ENCODE measurements around the gene NUDT16L1.
"Not testable (repeated sequence)": the region's sequence is repeated elsewhere in the genome, so short reads cannot be mapped to it uniquely, and the experiment has no call there.

The NUDT16L1 gene

DNA sequence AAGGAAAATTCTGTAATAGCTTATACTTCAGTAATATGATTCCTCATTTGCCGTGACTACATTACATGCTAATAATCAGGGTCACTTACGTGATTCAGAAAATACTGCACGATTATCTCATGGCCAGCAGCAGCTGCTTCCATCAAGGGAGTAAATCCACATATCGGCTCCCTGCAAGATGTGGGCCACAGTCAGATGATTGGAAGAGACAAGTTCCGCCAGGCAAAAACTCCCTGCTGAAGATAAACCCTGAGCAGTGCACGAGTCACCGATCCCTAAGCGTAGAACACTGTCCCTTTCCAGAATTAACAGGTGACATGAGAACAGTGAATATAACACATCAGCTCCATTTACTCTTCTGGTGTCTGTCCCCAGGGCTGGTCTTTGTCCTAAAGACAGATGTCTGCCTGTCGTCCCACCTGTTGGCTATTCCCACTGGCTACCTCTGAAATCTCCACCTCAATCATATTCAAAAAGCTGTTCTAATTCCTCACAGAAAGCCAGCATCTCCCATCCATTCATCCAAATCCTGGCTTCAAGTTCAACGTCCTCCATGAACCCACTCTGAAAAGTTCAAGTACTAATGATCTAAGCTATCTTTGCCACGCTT is 31.4 kb downstream of the NUDT16L1 start:
- DNase-seq (no peak), ATAC-seq (no peak)

DNA sequence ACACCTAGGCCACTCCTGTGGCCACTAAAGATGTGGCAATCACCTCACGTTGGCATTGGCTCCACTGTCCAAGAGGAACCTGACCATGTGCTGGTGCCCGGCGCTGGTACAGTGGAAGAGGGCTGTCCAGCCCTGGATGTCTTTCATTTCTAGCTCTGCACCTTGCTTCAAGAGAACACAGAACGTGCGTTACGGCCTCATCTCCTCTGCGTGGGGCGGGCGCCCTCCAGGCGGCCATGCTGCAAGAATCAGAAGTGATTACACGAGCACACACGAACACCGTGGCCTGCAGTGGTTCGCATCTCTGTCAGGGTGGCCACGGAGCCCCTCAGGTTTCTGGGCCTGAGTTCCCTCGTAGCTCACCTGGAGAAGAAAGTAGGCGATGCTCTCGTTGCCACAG is 33.3 kb downstream of the NUDT16L1 start:
- ATAC-seq (no peak), DNase-seq (no peak)

DNA sequence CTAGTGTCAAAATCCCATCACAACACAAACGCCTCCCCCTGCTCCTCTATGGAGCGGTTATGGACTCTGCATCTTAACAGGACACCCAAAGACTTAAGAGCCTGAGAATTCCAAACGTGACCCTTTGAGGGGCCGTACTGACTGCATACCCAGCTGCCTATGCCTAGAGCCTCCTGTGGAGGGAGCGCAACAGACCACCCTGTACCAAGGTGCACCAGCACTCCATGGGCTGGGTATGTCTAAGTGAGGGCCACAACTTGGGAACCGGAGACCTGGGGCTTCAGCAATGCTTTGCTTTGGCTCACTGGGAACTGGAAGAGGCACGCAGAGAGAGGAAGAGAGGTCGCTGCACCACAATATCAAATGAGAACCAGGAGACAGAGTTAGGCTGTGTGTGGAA is 35.3 kb downstream of the NUDT16L1 start:
- ATAC-seq (no peak), DNase-seq (no peak)

DNA sequence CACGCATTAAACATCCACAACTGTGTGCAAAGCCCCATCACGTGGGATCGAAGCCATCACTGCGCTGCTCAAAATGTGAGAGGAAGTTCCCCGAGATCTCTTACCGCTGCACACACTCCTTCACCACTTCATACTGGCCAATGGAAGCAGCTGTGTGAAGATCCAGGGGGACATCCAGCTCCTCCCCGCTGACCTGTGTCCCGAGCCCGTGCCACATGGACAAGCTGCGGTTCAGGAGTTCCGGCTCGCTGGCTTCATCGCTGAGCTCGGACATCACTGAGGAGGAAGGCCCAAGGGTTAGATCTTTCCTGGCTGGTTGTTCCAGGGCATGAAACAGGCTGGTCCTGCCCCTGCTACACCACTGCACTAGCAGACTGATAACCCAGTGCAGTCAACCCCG is 36.5 kb downstream of the NUDT16L1 start:
- DNase-seq (no peak), ATAC-seq (no peak)

DNA sequence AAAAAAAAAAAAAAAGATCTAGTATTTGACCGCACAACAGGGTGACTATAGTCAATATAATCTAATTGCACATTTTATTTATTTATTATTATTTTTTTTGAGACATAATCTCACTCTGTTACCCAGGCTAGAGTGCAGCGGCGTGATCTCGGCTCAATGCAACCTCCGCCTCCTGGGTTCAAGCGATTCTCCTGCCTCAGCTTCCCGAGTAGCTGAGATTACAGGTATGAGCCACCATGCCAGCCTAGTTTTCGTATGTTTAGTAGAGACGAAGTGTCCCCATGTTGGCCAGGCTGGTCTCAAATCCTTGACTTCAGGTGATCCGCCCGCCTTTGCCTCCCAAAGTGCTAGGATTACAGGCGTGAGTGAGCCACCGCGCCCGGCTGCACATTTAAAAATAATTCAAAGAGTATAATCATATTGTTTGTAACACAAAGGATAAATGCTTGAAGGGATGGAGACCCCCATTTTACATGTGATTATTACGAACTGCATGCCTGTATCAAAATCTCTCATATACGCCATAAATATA is 39.9 kb downstream of the NUDT16L1 start:
- DNase-seq (no peak), ATAC-seq (no peak)

DNA sequence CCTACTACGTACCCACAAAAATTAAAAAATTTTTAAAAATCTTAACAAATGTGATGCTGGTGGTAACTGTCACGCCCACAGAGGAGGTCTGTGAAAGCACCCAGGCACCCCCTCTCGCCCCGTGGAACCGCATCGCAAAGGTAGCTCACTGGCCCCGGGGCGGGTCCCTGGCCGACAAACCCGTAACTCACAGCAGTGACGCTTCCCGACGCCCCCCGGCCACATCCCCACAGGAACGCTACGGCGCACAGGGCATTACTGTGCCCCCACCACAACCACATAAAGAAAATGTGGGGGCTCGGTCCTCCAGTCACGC is 40.3 kb downstream of the NUDT16L1 start:
- ATAC-seq = no peak
- peak; percentile 48 for DNase-seq

DNA sequence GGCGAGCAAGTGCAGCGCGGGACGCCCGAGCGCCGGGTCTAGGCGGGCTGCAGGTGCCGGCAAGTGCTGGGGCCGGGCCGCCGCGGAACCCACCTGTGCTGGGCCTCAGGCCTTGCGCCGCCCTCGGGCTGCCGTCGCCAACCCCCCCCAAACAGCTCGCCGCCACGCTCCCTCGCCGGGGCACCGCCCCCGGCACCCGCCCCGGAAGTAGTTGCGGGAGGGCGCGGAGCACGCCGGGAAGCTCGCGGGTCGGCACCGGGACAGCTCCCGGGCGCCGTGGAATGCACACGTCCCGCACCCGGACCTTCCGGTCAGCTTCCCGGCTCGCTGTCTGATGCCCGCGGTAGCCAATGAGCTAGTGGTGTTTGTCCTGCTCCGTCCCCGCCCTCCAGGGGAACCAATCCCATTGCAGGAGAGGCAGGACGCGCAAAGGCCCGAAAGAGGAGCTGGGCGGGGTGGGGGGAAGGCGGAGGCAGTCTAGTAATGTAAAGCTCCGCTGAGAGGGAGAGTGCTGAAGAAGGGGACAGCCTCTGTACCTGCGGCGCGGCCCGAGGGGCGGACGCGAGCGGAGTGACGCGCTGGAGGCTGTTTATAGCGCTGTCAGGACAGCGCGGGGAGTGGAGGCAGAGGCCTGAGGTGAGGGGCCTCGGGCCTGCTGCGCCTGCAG is 40.8 kb downstream of the NUDT16L1 start, which contains the start of the genes ANKS3 and DNAAF8:
ANKS3 (minus strand) TSS at position 209 of the 667 bp plus-strand sequence. CDS start 4,122 bp downstream, outside the sequence.
DNAAF8 (plus strand) TSS at position 475 of the 667 bp plus-strand sequence. CDS start 1,978 bp downstream, outside the sequence.
- ATAC-seq = peak; percentile 84

DNA sequence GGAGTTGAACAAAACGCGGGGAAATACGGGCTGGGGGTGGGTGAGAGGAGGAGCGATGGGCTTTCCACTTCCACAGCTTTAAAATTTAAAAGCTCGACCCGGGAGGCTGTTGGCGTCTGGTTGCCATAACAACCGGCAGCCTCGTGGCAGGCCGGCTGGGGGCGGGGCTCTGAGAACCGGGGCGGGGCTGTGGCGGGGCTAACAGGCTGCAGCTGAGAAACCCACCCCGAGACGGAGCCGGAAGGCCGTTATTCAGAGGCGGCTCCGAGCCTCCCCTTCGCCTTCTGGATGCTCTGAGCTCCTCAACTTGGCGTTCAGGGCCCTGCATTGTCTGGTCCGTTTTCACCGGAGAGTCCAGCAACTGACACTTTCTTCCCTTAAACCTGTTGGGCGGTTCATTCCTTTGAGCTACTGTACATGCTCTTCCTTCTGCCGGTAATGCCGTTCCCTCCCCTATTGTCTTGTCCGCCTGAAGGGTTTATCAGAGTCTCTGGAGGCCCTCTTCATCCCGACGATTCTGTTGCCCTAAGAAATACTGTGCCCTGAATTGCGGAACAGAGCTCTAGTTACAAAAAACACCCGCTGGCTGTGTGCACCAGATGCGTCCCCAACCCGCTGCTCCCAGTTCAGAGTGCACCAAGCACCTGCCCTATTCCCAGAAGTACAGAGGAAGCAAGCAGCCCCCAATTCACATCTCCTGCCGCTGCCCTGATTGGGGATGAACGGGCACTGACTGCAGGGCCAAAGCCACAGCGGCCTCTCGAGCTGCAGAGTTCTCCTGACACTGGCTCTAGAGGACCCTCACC is 41.6 kb downstream of the NUDT16L1 start:
- ATAC-seq (peak; percentile 77), DNase-seq (peak; percentile 97)

More for the DNA sequence above, 40.8 kb downstream of the NUDT16L1 start, which contains the start of the genes ANKS3 and DNAAF8:
- DNase-seq = peak; percentile 86

DNA sequence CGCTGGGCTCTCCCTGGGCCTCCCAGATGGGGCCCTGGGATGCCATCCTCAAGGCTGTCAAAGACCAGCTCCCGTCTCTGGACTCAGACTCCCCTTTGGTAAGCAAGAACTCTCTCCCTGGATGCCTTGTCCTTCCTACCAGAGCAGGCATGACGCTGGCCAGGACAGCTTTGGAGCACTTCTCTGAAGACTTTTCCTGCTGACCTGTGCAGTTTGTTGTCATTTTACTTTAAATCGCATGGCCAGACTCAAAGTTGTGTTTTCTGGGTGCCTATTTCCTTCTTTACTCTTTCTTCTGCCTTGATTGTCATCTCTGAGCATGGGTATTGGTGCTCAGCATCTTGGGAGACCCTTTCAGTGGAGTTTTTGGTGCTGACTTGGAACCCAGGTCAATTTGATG is 43.2 kb downstream of the NUDT16L1 start:
- ATAC-seq (no peak), DNase-seq (no peak)

DNA sequence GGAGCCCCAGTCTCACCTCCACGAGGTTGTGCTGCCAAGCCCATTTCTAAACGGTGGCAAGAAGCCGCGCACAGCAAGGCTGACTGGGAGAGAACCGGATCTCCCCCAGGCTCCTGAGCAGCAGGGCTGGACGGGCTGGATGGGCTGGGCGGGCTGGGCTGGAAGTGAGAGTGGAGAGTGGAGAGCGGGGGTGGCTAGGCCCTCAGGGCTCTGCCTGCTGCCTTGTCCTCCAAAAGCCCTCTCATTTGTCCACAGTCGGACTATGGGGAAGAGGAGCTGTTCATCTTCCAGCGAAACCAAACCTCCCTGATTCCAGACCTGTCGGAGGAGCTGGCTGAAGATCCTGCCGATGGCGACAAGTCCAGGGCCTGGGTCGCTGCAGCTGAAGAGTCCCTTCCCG is 44.2 kb downstream of the NUDT16L1 start:
- ATAC-seq (no peak), DNase-seq (no peak)

DNA sequence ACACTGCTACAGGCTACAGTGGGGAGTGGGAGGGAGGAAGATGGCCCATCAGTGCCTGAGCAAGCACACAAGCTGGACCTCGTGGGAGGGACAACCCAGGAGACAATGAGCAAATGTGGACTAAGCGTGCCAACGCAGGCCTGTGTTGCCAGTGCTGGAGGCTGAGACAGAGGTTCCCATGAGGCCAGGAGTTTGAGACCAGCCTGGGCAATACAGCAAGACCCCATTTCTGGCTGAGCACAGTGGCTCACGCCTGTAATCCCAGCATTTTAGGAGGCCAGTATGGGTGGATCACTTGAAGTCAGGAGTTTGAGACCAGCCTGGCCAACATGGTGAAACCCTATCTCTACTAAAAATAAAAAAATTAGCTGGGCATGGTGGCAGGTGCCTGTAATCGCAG is 45.0 kb downstream of the NUDT16L1 start:
- not testable (repeated sequence) for DNase-seq, ATAC-seq

DNA sequence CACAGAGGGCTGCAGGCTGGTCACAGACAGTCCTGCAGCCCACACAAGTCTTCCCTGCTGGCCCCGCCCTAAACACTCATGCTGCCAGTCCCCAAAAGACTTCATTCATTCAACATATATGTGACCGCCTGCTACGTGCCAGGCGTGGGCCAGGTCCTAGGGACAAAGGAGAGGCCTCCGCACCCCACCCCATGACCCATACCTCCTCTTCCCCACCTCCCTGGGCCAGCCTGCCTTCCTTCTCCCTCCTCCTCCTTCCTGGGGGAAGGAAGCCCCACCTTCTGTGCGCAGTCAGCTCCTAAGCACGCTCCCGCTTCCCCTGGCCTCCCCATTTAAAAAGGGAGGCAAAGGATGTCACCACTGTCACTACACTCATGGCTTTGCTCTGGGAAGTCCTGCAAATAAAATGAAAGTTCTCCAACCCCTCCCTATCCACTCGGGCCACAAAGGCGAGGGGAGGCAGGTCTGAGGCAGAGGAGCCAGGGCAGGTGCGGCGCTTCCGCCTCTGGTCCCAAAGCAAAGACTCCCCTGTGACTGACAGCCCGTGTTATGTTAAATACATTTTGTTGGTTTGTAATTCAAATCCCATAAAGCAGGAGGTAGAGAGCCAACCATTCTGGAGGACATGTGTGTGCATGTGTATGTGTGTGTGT is 50.0 kb downstream of the NUDT16L1 start:
- DNase-seq = no peak

DNA sequence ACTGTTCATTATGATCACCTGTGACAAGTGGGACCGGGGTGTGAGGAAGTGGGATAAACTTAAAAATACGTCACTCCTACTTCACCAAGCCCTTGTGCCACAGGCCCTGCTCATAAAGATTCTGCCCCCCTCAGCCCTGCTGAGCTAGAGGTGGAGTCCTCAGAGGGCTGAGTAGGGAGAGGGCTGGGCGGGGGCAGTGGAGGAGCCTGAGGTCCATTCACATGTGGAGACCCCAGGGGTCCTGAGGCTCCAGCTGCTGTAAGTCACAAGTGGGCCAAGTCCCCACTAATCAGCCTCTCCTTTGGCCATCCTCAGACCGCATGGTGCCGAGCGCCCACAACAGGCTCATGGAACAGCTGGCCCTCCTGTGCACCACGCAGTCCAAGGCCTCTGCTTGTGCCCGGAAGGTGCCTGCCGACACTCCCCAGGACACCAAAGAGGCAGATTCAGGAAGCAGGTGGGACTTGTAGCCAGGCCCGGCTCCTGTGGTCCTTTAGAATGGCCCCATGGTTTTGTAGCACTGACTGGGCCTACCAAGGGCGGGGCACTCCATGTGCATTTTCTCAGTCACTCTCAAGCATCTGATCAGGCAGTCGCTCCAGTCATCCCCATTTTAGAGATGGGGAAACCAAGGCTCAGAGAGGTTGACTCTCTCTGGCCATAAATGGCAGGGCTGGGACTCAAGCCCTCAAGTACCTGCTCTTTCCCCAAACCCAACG is 51.4 kb downstream of the NUDT16L1 start:
- no peak for ATAC-seq

More for the DNA sequence above, 50.0 kb downstream of the NUDT16L1 start:
- no peak for ATAC-seq

DNA sequence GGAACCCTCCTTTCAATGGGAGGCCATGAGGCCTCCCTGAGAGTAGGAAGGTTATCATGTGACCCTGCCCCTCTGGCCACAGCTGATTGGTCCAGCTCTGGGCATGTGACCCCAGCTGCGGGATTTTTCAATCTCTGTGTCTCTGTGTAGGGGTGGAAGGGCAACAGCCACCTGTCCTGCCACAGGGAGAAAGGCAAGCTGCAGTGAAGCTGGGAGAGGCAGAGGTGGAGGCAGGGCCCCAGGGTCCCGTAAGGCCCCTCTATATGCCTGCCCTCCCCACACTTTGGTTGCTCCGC is 51.9 kb downstream of the NUDT16L1 start:
- no peak for ATAC-seq
- DNase-seq = no peak

More for the DNA sequence above, 51.4 kb downstream of the NUDT16L1 start:
- DNase-seq = no peak
